H1 (cell line): ENCODE measurements around the gene GJE1.

Experiments
- EP300 ChIP-seq, 2 experiments: IDR thresholded peaks; 1 replicate in 1 of 2; 2 replicates in 1 of 2; pipeline ENCODE4 v1.6.1; 2011 to 2012; ENCODE audit warnings: low read depth in 2 of 2, low read length in 2 of 2, mild to moderate bottlenecking in 2 of 2, borderline replicate concordance in 1 of 2, inconsistent platforms in 1 of 2, moderate library complexity in 1 of 2
- EZH2 ChIP-seq: fragments of 200-600 bp; sonication (generic); IDR thresholded peaks from 2 replicates; pipeline ENCODE4 v1.7.1; 2012; ENCODE audit warnings: low read depth, mild to moderate bottlenecking, moderate library complexity, low read length, inconsistent platforms; ENCODE audit not compliant: severe bottlenecking
- KDM1A ChIP-seq: fragments of 200-600, 300-600 bp; sonication (generic); IDR thresholded peaks from 2 replicates; pipeline ENCODE4 v1.7.1; 2016; ENCODE audit warnings: mild to moderate bottlenecking, low read length, borderline replicate concordance
- POLR2AphosphoS5 ChIP-seq: IDR thresholded peaks from 2 replicates; pipeline ENCODE4 v1.6.1; 2011; ENCODE audit warnings: low read depth, low read length
- RAD21 ChIP-seq, 2 experiments: IDR thresholded peaks in 1 of 2; conservative IDR thresholded peaks in 1 of 2; 2 replicates each; pipeline ENCODE4 v1.6.1; 2011; ENCODE audit warnings: low read depth in 2 of 2, low read length in 2 of 2, improper control_type of control experiment in 1 of 2, inconsistent platforms in 1 of 2, mild to moderate bottlenecking in 1 of 2, moderate library complexity in 1 of 2
- RFX5 ChIP-seq: IDR thresholded peaks from 2 replicates; pipeline ENCODE4 v1.6.1; 2011; ENCODE audit warnings: low read depth, low read length, improper control_type of control experiment, borderline replicate concordance
- RNF2 ChIP-seq: fragments of 200-900, 300-1000 bp; sonication (generic); IDR thresholded peaks from 2 replicates; pipeline ENCODE4 v1.7.1; 2016; ENCODE audit warnings: borderline replicate concordance, low read depth, mild to moderate bottlenecking, antibody characterized with exemption, low read length; ENCODE audit not compliant: poor library complexity, severe bottlenecking; ENCODE audit errors: missing control alignments
- SP1 ChIP-seq: IDR thresholded peaks from 2 replicates; pipeline ENCODE4 v1.6.1; 2011; ENCODE audit warnings: low read depth, low read length
- TAF1 ChIP-seq: IDR thresholded peaks from 2 replicates; pipeline ENCODE4 v1.6.1; 2011; ENCODE audit warnings: mild to moderate bottlenecking, low read depth, low read length
- YY1 ChIP-seq: IDR thresholded peaks from 2 replicates; pipeline ENCODE4 v1.6.1; 2011; ENCODE audit warnings: low read depth, mild to moderate bottlenecking, low read length
- TF ChIP-seq, protein P1 (sequence below), 3 experiments: IDR thresholded peaks; 1 replicate in 2 of 3; 2 replicates in 1 of 3; pipeline versions ENCODE4 v1.5.1 to v1.6.1; 2011; ENCODE audit warnings: low read length in 3 of 3, mild to moderate bottlenecking in 3 of 3, inconsistent platforms in 2 of 3, low read depth in 1 of 3, moderate library complexity in 1 of 3; ENCODE audit not compliant: insufficient read depth in 1 of 3; ENCODE audit errors: control extremely low read depth in 1 of 3
- TF ChIP-seq, protein P2 (sequence below): IDR thresholded peaks from 2 replicates; pipeline ENCODE4 v1.6.1; 2011; ENCODE audit warnings: low read depth, mild to moderate bottlenecking, low read length; ENCODE audit not compliant: insufficient read depth
- TF ChIP-seq, protein P3 (sequence below): IDR thresholded peaks from 2 replicates; pipeline ENCODE4 v1.6.1; 2012; ENCODE audit warnings: inconsistent platforms

DNA sequence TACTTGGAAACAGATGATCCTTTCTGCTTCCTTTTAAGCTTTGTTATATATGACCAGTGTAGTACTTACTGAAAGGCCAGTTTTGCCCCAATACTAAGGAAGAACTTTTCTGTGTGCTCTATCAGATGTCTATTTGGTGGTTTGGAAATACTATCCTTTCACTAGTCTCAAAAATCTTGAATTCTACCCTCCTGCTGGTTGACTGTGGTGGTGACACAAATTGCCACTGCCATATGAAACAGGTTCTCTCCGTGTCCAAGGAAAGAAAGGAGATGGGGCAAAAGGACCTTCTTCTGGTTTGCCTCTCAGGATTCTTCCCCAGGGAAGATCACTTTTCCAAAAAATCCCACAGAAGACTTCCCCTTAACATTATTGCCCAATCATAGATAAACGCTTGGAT is 6.2 kb downstream of the GJE1 start:
- TF ChIP-seq POLR2AphosphoS5: no peak
- TF ChIP-seq, protein P1, sequence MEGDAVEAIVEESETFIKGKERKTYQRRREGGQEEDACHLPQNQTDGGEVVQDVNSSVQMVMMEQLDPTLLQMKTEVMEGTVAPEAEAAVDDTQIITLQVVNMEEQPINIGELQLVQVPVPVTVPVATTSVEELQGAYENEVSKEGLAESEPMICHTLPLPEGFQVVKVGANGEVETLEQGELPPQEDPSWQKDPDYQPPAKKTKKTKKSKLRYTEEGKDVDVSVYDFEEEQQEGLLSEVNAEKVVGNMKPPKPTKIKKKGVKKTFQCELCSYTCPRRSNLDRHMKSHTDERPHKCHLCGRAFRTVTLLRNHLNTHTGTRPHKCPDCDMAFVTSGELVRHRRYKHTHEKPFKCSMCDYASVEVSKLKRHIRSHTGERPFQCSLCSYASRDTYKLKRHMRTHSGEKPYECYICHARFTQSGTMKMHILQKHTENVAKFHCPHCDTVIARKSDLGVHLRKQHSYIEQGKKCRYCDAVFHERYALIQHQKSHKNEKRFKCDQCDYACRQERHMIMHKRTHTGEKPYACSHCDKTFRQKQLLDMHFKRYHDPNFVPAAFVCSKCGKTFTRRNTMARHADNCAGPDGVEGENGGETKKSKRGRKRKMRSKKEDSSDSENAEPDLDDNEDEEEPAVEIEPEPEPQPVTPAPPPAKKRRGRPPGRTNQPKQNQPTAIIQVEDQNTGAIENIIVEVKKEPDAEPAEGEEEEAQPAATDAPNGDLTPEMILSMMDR (IDR thresholded peaks at IDR 0.05; ENCODE audit: control extremely low read depth in 1 of 3, insufficient read depth in 1 of 3, low read depth in 1 of 3, low read length in 3 of 3): no peak
- TF ChIP-seq RFX5: no peak
- TF ChIP-seq, protein P2, sequence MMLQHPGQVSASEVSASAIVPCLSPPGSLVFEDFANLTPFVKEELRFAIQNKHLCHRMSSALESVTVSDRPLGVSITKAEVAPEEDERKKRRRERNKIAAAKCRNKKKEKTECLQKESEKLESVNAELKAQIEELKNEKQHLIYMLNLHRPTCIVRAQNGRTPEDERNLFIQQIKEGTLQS: no peak
- no peak for TF ChIP-seq EP300 (IDR thresholded peaks at IDR 0.05; ENCODE audit: borderline replicate concordance in 1 of 2, low read depth in 2 of 2, low read length in 2 of 2)
- TF ChIP-seq EZH2: no peak
- no peak for TF ChIP-seq TAF1
- TF ChIP-seq KDM1A: no peak
- no peak for TF ChIP-seq YY1
- no peak for TF ChIP-seq RAD21 (IDR thresholded peaks at IDR 0.05 in 1 of 2, conservative IDR thresholded peaks at IDR 0.05 in 1 of 2; ENCODE audit: low read depth in 2 of 2, low read length in 2 of 2)
- TF ChIP-seq, protein P3, sequence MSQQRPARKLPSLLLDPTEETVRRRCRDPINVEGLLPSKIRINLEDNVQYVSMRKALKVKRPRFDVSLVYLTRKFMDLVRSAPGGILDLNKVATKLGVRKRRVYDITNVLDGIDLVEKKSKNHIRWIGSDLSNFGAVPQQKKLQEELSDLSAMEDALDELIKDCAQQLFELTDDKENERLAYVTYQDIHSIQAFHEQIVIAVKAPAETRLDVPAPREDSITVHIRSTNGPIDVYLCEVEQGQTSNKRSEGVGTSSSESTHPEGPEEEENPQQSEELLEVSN: no peak
- TF ChIP-seq SP1: no peak
- no peak for TF ChIP-seq RNF2
